Gastroesophageal sphincter (tissue), 4 donors: ENCODE data around the gene HSF4. TPM values are rescaled to one million over a fixed set of nuclear protein-coding genes. Genes with fewer than 3 reads are reported as not detected.

Source experiments
- ATAC-seq: fragments of 150-250 bp; one replicate; pipeline ENCODE4 v1.9.1; 2016; ENCODE audit warnings: mild to moderate bottlenecking, moderate library complexity
- H3K27ac ChIP-seq, 4 donors: fragments of 200-600 bp; sonication (generic) in 3 of 4; 1 replicate in 3 of 4; 2 replicates in 1 of 4; pipeline ENCODE4 v1.5.1; 2016 to 2019
- H3K27me3 ChIP-seq: fragments of 200-600 bp; sonication (generic); one replicate; pipeline ENCODE4 v1.5.1; 2019
- H3K36me3 ChIP-seq, 2 donors: fragments of 200-600 bp; sonication (generic); one replicate each; pipeline ENCODE4 v1.5.1; 2019; ENCODE audit warnings: control low read depth in 1 of 2
- H3K4me1 ChIP-seq, 3 donors: fragments of 200-600 bp; sonication (generic); 1 replicate in 2 of 3; 2 replicates in 1 of 3; pipeline ENCODE4 v1.5.1; 2016 to 2019; ENCODE audit warnings: control low read depth in 2 of 3
- H3K4me3 ChIP-seq, 2 donors: fragments of 200-600 bp; sonication (generic); one replicate each; pipeline ENCODE4 v1.5.1; 2019; ENCODE audit warnings: mild to moderate bottlenecking in 1 of 2, moderate library complexity in 1 of 2
- H3K9me3 ChIP-seq, 3 donors: fragments of 200-600 bp; sonication (generic); one replicate each; pipeline ENCODE4 v1.5.1; 2017 to 2019; ENCODE audit warnings: control low read depth in 2 of 3
- CTCF ChIP-seq, 4 experiments: fragments of 200-600 bp in 2 of 4; fragments of 450-650 bp in 2 of 4; sonication (generic) in 1 of 4; IDR thresholded peaks; one replicate each; pipeline ENCODE4 v1.5.1; 2017 to 2019; ENCODE audit warnings: antibody characterized with exemption in 4 of 4, mild to moderate bottlenecking in 2 of 4, moderate library complexity in 2 of 4
- EP300 ChIP-seq: sonication (generic); formaldehyde crosslinking; IDR thresholded peaks from one replicate; pipeline ENCODE4 v1.6.1; 2017; ENCODE audit warnings: antibody characterized with exemption, mild to moderate bottlenecking
- POLR2A ChIP-seq, 2 donors: fragments of 450-650 bp; IDR thresholded peaks; one replicate each; pipeline ENCODE4 v1.6.1; 2017; ENCODE audit warnings: antibody characterized with exemption in 2 of 2, mild to moderate bottlenecking in 2 of 2, moderate library complexity in 1 of 2
- POLR2AphosphoS5 ChIP-seq: sonication (generic); formaldehyde crosslinking; IDR thresholded peaks from one replicate; pipeline ENCODE4 v1.6.1; 2017; ENCODE audit warnings: antibody characterized with exemption
- WGBS, 2 donors: methylation state at CpG; one replicate each; pipeline ENCODE4 v1.1.5; 2018; ENCODE audit warnings: low coverage in 1 of 2; 5-methylcytosine and 5-hydroxymethylcytosine counted together
- total RNA-seq, 4 donors: library from RNA; depleted of rRNA; stranded (reverse); fragments of >200 nt; gene quantifications; one replicate each; pipeline ENCODE4 v1.1.0, GENCODE V29; 2016

The HSF4 gene
- total RNA-seq, 4 donors from 2014 or later: 7.7 to 110 (median 59.4) TPM

DNA sequence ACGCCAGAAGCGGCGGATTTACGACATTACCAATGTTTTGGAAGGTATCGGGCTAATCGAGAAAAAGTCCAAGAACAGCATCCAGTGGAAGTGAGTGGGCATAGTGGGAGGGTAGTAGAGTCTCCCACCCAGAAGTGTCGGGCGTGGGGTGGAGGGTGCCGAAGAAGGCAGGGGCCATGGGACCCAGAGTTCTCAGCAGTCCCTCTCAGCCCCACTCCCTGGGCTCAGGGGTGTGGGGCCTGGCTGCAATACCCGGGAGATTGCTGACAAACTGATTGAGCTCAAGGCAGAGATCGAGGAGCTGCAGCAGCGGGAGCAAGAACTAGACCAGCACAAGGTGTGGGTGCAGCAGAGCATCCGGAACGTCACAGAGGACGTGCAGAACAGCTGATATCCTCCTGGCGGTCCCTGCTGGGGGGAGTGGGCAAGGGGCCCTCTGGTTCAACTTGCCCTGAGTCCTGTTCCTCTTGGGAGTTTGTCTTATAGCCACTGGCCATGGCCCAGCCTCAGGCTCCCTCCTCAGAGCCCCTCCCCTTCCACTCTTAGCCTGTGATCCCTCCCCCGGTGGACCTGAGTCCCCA lies 28.3 kb downstream of the HSF4 start:
- H3K36me3 ChIP-seq: peaks cover 0 to 48% of the 10 kb centered on the region in 2 donors
- peaks cover 0 to 51% (median 16%) of the 10 kb centered on the region in 3 donors for H3K4me1 ChIP-seq
- H3K27me3 ChIP-seq: no peaks in the 10 kb centered on the region
- H3K27ac ChIP-seq: peak overlapping the region in 3 of 4 donors; percentile 82 to 84 (median 83)
- TF ChIP-seq CTCF (IDR thresholded peaks at IDR 0.05) (no peak), POLR2AphosphoS5 (no peak), POLR2A (IDR thresholded peaks at IDR 0.05) (no peak), EP300 (no peak)
- H3K9me3 ChIP-seq: no peaks in the 10 kb centered on the region
- WGBS, 2 donors: 14 to 27% methylated on average over 5 to 11 of the region's 17 CpGs
- ATAC-seq: no peak
- peak overlapping the region; percentile 51 to 83 for H3K4me3 ChIP-seq

- no peaks in the 10 kb centered on the region for H3K9me3 ChIP-seq
- peak overlapping the region in 1 of 4 donors; percentile 84 for H3K27ac ChIP-seq
- H3K4me3 ChIP-seq: peak overlapping the region in 1 of 2 donors; percentile 83
- peaks cover 0 to 57% (median 21%) of the 10 kb centered on the region in 3 donors for H3K4me1 ChIP-seq
- H3K27me3 ChIP-seq: no peaks in the 10 kb centered on the region
- no peak for ATAC-seq
- H3K36me3 ChIP-seq: peaks cover 0 to 55% of the 10 kb centered on the region in 2 donors
- TF ChIP-seq POLR2AphosphoS5: no peak
- no peak for TF ChIP-seq EP300
Measured at GRCh38 chr16:67193536-67193935, 29.0 kb downstream of the HSF4 start.

GRCh38 chr16:67194260-67194659 lies 29.7 kb downstream of the HSF4 start:
- TF ChIP-seq POLR2A (IDR thresholded peaks at IDR 0.05) (no peak), POLR2AphosphoS5 (no peak), EP300 (no peak), CTCF (IDR thresholded peaks at IDR 0.05) (no peak)
- Histone ChIP-seq H3K9me3 (no peaks in the 10 kb centered on the region), H3K4me1 (peaks cover 0 to 64% (median 25%) of the 10 kb centered on the region in 3 donors), H3K27me3 (no peaks in the 10 kb centered on the region), H3K27ac (no peak overlapping the region), H3K4me3 (no peak overlapping the region), H3K36me3 (peaks cover 0 to 62% of the 10 kb centered on the region in 2 donors)
- no CpG with 5 or more reads among the region's 6 CpGs for WGBS, 2 donors
- ATAC-seq: no peak

GRCh38 chr16:67195676-67196075 lies 31.1 kb downstream of the HSF4 start:
- no peaks in the 10 kb centered on the region for H3K9me3 ChIP-seq
- peaks cover 0 to 70% (median 28%) of the 10 kb centered on the region in 3 donors for H3K4me1 ChIP-seq
- ATAC-seq: no peak
- H3K4me3 ChIP-seq: no peak overlapping the region
- H3K36me3 ChIP-seq: peaks cover 0 to 65% of the 10 kb centered on the region in 2 donors
- TF ChIP-seq EP300 (no peak), POLR2AphosphoS5 (no peak), CTCF (IDR thresholded peaks at IDR 0.05) (no peak), POLR2A (IDR thresholded peaks at IDR 0.05) (no peak)
- H3K27me3 ChIP-seq: no peaks in the 10 kb centered on the region
- 65% methylated on average over 2 of the region's 5 CpGs; no CpG with 5 or more reads in 1 of the 2 donors for WGBS, 2 donors
- H3K27ac ChIP-seq: no peak overlapping the region

DNA sequence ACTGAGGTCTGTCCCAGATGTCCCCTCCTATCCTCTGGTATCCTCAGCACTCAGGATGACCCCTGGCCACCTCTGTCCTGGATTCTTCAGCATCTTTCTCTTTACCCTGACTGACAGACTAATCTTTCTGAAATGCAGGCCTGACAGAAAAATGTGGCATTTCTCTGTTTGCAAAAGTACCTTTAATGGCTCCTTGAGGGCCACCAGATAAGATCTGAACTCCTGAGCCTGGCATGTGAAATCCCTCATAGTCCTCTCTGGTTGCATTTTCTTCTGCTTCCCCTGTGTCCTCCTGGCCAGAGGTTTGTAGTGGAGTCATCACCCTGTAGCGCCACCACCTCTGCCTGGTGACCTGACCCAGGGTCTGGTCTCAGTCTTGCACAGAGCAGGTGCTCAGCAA lies 32.3 kb downstream of the HSF4 start:
- peaks cover 0 to 58% (median 22%) of the 10 kb centered on the region in 3 donors for H3K4me1 ChIP-seq
- no peaks in the 10 kb centered on the region for H3K9me3 ChIP-seq
- no peak for ATAC-seq
- H3K27ac ChIP-seq: no peak overlapping the region
- no CpG with 5 or more reads among the region's 1 CpG for WGBS, 2 donors
- no peaks in the 10 kb centered on the region for H3K27me3 ChIP-seq
- peaks cover 0 to 74% of the 10 kb centered on the region in 2 donors for H3K36me3 ChIP-seq
- TF ChIP-seq POLR2AphosphoS5 (no peak), CTCF (IDR thresholded peaks at IDR 0.05) (no peak), POLR2A (IDR thresholded peaks at IDR 0.05) (no peak), EP300 (no peak)
- no peak overlapping the region for H3K4me3 ChIP-seq
